ENCODE results near the gene ADAM15. TPM values are rescaled to one million over a fixed set of nuclear protein-coding genes. Genes with fewer than 3 reads are reported as not detected.
A peak's percentile ranks its signal among the peaks of the same experiment; 100 is the strongest.

Gene ADAM15
- total and polyA plus RNA-seq, 2 donors (not counting 1 experiment from before 2014, with no cell fraction given): 14.6 to 28.4 TPM

DNA sequence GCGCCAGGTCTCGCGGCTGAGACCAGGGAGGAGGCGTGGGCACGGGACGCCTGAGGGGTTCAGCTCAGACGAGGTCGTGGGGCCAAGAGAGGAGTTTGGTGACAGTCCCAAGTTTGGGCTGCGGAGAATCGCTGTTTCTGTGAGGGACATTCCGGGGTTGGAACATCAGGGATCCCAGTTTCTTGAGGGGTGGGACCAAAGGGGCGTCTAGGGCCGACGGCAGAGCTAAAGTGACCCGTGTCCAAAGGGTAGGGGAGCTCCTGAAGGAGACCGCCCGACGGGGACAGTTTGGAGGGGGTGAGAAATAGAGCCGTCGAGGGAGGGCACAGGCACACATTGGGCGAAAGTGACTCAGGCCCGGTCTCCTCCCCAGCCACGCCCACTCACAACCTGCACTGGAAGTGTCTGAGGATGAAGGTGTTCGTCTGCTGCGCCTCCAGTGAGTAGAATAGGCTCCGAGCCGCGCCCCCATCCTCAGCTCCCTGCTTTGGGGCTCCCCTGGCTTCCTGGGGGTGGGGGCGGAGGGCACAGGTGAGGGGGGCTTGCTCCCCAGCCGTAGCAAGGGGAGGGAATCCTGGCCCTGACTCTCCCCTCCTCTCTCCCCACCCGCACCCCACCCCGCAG is 34.5 kb downstream of the ADAM15 start:
- peaks cover 29% of the 10 kb centered on the region for H3K27me3 Mint-ChIP-seq
- H3K4me1 ChIP-seq (ENCODE audit: control insufficient read depth in 2 of 2, insufficient read depth in 2 of 2, low read length in 2 of 2): peaks cover 52 to 55% of the 10 kb centered on the region in 2 donors
- H3K4me2 ChIP-seq (replicated peaks; ENCODE audit: low read depth, low read length, poor library complexity, severe bottlenecking): peak overlapping the region; percentile 98
- H3K79me2 ChIP-seq (ENCODE audit: control insufficient read depth, insufficient read depth, low read length): no peaks in the 10 kb centered on the region
- peak overlapping the region; percentile 85 for H3K9ac ChIP-seq (ENCODE audit: low read length)
- peak overlapping the region; percentile 92 for H2AFZ ChIP-seq (ENCODE audit: insufficient read depth, low read depth, low read length, poor library complexity, severe bottlenecking)
- intact Hi-C loops (cut with micrococcal nuclease): loop anchor here (1.0 to 5.0 kb wide), 8 partner anchors 22 to 526 kb away; partner anchors contain the start of genes ADAM15, EFNA4, HCN3 and KRTCAP2
- H3K27ac Mint-ChIP-seq: peak overlapping the region; percentile 93
- ATAC-seq (ENCODE audit: low read depth): peak; percentile 13
- POLR2A ChIA-PET: interaction anchor here (0.6 to 3.0 kb wide), 15 partner anchors 10 to 526 kb away, joined by 3 to 18 read pairs (median 5); partner anchors contain the start of genes ADAM15, CKS1B, EFNA4 and KRTCAP2
- peaks cover 44% of the 10 kb centered on the region for H3K4me1 Mint-ChIP-seq
- WGBS (ENCODE audit: insufficient coverage): 1% methylated on average over 20 of the region's 32 CpGs
- H4K20me1 ChIP-seq (ENCODE audit: control insufficient read depth, insufficient read depth, low read length, poor library complexity, severe bottlenecking): peaks cover 38% of the 10 kb centered on the region
- no peak for TF ChIP-seq EZH2 (IDR thresholded peaks at IDR 0.05; ENCODE audit: borderline replicate concordance, insufficient read depth, low read depth, low read length, poor library complexity, severe bottlenecking)
- TF ChIP-seq, protein P1, sequence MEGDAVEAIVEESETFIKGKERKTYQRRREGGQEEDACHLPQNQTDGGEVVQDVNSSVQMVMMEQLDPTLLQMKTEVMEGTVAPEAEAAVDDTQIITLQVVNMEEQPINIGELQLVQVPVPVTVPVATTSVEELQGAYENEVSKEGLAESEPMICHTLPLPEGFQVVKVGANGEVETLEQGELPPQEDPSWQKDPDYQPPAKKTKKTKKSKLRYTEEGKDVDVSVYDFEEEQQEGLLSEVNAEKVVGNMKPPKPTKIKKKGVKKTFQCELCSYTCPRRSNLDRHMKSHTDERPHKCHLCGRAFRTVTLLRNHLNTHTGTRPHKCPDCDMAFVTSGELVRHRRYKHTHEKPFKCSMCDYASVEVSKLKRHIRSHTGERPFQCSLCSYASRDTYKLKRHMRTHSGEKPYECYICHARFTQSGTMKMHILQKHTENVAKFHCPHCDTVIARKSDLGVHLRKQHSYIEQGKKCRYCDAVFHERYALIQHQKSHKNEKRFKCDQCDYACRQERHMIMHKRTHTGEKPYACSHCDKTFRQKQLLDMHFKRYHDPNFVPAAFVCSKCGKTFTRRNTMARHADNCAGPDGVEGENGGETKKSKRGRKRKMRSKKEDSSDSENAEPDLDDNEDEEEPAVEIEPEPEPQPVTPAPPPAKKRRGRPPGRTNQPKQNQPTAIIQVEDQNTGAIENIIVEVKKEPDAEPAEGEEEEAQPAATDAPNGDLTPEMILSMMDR (IDR thresholded peaks at IDR 0.05): no peak
- peak overlapping the region; percentile 91 for H3K4me3 Mint-ChIP-seq
- no peaks in the 10 kb centered on the region for H3K36me3 ChIP-seq (replicated peaks in 1 of 2; ENCODE audit: control extremely low read depth in 1 of 2, control insufficient read depth in 1 of 2, extremely low read depth in 1 of 2, insufficient read depth in 2 of 2, low read length in 1 of 2)
- peak overlapping the region; percentile 77 to 79 for H3K27ac ChIP-seq (ENCODE audit: low read length in 2 of 2)
- CTCF ChIA-PET: interaction anchor here (0.7 to 5.5 kb wide), 40 partner anchors 10 to 606 kb away, joined by 3 to 184 read pairs (median 5); partner anchors contain the start of genes ADAM15, DPM3, EFNA4 and KRTCAP2
- peak; percentile 79 for DNase-seq
- H3K4me3 ChIP-seq (ENCODE audit: control extremely low read depth in 1 of 5, extremely low read depth in 1 of 5, insufficient read depth in 1 of 5, low read depth in 2 of 5, low read length in 4 of 5): peak overlapping the region; percentile 45 to 80 (median 76)
- H3K27me3 ChIP-seq (replicated peaks in 1 of 4; ENCODE audit: control extremely low read depth in 1 of 4, control insufficient read depth in 3 of 4, insufficient read depth in 4 of 4, low read length in 3 of 4): peaks cover 0 to 39% (median 32%) of the 10 kb centered on the region in 4 experiments
- H3K9me3 ChIP-seq (ENCODE audit: control extremely low read depth in 1 of 3, control insufficient read depth in 2 of 3, insufficient read depth in 1 of 3, low read length in 2 of 3): peaks cover 0 to 22% (median 0%) of the 10 kb centered on the region in 3 donors
- no peaks in the 10 kb centered on the region for H3K9me3 Mint-ChIP-seq (ENCODE audit: insufficient read depth)
